Activated CD4-positive, alpha-beta T cell treated with anti-CD3 and anti-CD28 coated beads for 24 hours (primary cell): ENCODE results near the gene CD300LF.

Experiments
- DNase-seq, 2 donors: peaks; one replicate each; pipeline ENCODE4 v3.0.0-alpha.2; 2020; ENCODE audit warnings: low read depth in 2 of 2

CD300LF gene

DNA sequence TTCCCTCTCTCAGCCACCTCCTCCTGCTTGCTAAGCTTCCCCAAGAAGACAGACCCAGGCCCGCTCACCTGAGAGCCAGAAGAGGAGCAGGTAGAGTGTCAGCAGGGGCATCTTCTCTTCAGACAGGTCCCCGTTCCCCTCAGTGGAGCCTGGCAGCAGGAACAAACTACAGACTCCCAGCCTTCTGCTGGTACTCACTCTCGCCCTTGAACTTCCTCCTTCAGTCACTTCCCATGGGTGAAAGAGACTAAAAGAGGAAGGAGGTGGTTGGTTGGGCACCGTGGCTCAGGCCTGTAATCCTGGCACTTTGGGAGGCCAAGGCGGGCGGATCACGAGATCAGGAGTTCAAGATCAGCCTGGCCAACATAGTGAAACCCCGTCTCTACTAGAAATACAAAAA lies at the start of gene CD300LF:
TSS of gene CD300LF (minus strand) at position 168 of the 400 bp plus-strand sequence. CDS start at position 111, 57 bp downstream.
- DNase-seq, result no peak

DNA sequence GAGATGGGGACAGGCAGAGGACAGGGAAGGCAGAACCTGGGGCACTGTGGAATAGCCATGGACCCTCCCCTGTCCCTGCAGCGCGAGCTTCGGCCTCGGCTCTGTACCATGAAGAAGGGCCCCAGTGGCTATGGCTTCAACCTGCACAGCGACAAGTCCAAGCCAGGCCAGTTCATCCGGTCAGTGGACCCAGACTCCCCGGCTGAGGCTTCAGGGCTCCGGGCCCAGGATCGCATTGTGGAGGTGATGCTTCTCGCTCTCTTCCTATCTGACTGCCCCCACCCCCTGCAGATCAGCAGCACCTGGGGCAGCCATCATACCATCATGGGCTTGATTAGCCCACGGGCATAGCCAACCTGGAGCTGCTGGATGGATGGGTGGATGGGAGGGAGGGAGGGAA lies 49.2 kb upstream of the CD300LF start:
- DNase-seq, result no peak

DNA sequence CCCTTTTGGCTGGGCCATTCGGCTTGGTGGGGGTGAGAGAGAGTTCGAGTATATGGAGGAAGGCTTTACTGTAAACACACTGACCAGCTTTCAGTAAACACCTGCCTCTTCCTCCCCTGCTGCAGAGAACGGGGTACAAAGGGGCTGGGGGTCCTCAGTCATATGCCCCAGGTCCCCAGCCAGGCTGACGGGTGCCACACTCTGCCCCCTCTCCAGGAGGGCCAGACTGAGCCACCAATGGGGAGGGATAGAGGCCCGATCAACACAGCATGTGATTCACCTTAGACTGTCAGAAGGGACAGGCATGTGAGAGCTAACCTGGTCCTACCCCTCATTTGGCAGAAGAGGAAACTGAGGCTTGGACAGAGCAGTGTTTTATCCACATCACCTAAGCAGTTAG lies 48.7 kb upstream of the CD300LF start:
- no peak for DNase-seq

DNA sequence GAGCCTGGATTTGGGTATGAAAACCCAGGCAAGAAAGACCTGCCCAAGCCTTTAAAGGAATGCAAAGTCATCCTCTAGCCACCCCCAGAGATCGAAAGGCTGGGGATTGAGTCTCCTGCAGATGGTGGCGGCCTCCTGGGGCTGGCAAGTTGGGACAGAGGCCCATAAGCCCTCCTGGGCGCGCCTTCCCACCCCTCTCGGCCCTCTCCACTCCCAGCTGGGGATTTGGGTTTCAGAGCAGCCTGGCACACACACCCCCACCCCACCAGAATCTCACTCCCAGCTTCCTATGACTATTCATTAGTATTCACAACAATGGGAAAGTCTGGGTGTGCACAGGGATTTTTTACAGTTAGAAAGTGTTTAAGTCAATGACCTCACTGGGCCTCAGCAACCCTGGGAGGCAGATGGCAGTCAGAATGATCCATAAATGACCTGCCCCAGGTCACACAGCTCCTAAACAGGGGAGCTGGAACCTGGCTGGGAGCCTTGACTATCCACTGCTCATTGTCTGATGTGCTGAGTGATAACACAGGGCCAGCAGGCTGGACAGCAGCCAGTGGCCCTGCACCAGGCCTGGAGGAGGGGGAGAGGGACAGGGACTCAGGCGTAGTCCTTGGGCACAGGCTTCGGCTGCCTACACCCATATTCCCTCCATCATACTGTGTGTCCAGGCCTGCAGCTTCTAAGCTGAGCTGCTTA lies 47.8 kb upstream of the CD300LF start:
- DNase-seq, result no peak

DNA sequence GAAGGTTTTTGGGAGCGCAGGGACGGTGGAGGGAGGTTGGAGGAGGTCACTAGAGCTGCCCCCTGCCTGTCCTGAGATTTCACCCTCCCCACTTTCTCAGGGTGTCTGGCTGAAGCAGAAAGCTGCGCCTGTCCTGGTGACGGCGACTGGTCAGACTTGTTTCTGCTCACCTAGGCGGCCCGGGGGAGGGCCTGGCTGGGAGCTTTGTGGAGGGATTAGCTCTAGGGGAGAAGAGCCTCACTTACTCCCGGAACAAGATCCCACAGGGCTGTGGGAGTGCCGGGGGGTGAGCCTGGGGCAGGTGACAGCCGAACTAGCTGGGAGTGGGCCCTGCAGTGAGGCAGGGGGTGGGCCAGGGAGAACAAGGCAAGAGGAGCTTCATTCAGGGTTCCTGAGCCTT lies 47.2 kb upstream of the CD300LF start:
- no peak for DNase-seq

DNA sequence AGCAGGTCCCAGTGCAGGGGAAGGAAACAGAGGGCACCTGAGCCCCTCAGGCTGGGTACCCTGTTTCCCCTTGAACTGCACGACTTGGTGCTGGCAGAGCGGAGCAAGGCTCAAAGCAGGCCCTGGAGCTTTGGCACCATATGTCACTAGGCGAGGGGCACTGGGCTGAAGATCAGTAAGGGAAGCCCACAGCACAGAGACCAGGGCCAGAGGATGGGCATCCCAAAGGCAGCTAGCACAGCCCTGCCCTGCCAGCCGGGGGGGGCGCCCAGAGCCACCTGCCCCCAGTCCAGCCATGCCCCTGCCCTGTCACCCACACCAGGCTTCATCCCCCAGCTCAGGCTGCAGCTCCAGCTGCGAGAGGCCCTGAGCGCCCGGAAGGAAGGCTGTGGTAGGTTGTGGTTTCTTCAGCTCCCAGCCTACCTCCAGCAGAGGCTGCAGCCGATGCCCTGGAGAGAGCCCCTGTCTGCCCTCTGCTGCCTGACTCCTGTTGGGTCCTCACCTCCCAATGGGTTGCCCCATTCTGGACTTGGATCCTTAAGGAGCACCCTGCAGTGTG lies 46.6 kb upstream of the CD300LF start:
- DNase-seq, result no peak

DNA sequence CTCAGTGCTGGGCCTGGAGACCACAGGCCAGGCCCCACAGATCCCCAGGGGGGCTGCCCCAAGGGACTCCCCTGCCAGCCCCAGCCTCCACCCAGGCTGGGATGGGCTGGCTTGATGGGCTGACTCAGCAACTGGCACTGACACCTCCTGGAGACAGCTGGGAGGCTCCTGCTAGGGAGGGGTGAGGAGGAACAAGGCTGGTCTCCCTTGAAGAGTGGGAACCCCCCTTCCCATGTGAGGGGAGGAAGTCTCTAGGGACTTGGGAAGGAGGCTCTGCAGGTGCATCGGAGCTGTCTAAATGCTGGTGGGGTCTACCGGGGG lies 46.1 kb upstream of the CD300LF start:
- no peak for DNase-seq

DNA sequence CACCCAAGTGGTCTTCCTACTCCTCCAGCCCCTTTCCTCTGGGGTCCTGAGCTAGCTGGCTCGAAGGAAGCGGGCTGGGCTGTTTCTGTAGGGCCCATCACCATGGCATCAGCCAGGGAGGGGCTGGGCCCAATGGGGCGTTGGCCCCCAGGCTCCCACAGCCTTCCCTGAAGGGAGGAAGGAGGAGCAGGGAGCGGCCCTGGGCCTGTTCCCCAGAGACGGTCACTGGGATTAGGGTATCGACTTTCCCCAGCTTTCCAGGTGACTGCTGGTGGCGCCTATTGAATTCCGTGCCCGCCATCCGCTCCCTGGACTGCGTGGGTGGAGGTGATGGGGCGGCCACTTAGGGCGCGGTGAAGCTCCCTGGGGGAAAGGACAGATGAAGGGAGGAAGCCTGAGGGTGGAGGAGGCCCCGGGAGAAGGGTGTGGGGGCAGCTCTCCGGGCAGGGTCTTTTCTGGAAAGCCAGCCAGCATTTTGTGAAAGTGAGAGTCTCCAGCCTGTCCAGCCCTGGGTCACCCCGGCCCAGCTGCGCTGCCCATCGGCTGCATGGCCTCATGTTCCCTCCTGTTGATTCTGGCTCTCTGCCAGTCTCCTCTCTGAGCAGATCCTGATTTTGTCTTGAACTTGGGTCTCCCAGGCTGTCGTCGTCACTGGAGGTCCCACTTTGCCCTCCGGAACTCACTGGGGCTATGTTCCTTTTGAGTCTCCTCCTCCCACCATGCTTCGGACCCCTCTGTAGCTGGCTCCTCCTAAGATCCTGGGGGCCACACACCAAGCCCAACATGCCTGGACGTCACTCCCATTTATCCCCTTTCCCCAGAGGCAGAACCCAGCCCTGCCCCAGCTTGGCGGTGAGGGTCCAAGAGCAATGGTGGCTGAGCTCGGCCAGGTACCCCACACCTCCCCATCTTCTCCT lies 45.5 kb upstream of the CD300LF start:
- DNase-seq, result no peak

DNA sequence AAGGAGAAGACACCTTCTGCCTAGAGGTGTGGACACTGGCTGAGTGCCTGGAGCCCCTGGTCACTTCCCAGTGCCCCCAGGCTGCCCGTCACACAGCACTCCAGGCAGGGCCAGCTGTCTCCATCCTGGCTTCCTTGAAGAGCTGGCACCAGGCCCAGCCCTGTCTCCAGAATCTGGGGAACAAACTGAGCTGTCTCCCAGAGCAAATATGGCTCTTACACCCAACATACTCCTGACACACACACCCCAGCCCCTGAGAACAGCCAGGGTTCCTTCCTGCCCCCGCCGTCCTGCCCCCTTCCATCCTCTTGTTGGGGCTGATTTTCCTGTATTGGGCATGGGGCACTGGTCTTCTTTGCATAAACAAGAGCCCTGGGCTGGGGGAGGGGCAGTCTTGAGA lies 44.8 kb upstream of the CD300LF start:
- DNase-seq, result no peak

DNA sequence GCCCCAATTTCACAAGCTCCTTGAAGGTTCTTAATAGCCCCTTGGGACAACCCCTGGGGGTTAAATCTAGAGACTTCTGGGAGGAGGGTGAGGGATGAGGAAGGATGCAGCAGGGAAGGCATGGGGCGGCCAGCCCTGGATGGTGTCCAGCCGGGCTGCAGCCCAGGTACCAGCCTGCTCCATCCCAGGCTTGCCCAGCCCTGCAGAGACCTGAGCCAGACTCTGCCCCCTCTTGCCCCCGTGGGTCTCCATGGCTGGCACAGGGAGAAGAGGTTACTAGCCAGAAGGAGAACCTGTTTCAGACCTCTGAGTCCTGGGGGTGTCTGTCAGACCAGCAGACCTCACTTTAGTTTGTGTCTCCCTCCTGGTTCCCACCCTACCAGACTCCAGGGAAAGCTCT lies 44.2 kb upstream of the CD300LF start:
- DNase-seq, result no peak

DNA sequence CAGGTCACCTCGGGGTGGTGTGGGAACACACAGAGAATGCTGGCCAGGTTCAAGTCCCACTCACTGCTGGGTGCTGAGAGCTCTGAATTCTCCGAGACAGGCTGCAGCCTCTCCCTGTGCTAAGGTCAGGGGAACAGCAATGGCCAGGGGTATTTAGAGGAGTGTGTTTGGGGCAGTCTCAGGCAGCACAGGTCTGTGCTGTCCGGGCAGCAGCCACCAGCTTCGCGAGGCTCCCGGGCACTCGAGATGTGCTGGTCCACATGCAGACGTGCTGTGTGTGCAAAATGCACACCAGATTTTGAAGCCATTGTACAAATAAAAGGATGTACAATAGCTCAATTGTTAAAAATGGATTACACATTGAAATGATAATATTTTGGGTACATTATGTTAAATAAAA lies 42.8 kb upstream of the CD300LF start:
- no peak for DNase-seq

DNA sequence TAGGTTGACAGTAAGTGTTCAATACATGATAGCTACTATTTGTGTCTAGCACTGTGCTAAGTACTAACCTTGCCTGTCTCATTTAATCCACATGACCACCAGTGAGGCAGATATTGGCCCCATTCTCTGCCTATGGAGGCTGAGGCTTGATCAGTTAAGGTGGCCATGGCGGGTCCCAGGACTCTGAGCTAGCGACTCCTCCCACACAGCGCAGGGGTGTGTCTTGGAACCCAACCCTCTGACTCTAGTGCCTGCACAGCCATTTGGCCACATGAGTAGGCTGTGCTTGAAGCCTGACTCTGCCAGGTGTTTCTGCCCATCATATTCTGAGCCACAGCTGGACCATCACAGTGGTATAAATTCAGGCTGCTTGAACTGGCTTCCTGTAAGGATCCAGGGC lies 42.1 kb upstream of the CD300LF start:
- DNase-seq, result no peak

DNA sequence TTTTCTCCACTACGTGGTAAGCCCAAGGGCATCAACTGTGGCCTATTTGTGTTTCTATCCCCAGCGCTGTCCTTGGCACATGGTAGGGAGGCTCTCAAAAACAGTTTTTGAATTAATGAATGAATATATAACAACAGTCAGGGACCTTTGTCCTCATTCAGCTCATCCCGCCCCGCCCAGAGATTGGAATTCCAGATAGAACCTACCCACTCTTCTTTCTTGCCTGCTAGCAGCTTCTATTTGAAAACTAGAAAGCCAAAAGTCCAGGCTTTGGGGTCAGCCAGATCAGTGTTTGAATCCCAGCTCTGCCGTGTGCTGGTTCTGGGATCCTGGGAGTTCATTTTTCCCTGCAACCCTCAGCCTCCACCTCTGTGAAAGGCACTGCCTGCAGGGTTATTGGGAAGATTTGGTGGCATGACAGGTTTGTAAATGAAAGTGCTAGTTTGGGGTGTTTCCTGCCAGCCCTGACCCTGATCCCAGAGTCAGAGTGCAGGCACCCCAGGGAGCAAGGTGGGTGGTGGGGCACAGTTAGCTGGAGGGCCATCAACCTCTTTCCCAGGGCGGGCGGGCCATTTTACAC lies 40.2 kb upstream of the CD300LF start:
- DNase-seq, result no peak

DNA sequence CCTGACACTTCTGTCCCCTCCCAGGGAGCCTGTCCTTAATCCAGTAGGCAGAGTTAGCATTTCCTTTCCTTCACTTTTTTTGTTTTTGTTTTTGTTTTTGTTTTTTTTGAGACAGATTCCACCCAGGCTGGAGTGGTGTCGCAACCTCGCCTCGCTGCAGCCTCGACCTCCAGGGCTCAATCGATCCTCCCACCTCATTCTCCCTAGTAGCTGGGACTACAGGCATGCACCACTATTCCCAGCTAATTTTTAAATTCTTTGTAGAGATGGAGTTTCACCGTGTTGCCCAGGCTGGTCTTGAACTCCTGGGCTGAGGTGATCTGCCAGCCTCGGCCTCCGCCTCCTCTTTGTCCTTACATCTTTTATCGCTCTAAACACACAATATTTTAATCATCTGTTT lies 39.7 kb upstream of the CD300LF start:
- DNase-seq, result no peak

DNA sequence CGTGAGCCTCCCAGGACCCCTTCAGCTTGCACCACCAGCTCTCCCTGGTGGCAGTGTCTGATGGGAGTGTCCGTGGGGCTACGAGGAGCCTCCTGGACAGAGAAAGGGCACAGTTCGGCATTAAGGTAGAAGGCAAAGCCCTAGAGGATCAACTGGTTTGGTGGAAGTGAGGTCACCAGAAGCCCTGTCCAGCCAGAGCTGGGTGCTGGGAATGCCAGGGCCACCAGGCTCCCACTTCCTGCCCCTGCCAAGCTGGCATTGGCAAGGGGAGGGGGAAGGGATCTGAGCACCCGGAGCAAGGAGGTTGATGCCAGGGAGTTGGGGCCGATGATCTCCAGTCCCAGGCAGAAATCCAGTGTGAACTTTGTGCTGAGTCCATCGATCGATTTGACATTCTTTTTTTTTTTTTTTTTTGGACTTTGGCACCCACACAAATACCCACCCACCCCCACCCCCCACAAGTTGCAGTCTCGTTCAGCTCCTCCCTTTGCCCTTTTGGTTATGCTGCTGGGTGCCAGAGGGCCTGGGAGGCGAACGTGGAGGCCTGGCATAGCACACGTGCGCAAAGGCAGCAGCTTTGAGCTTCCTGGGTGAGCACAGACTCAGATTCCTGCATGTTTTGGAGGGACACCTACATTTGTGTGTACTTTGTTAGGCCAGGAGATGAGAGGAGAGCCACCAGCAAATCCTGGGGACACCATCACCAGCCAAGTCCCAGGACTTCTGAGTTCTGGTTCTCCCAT lies 37.8 kb upstream of the CD300LF start:
- no peak for DNase-seq

DNA sequence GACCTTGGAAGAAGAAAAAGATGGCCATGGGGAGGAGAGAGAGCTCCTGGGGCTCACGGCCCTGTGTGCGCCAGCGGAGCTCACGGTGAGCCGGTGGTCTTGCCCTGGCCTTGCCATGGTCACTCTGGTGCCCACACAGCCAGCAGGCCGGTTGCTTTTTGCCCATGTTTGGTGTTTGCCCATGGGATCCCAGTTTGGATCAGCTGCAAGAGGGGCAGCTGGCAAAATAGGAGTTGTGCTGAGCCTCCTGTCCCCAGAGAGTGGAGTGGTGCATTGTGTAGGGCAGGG lies 37.3 kb upstream of the CD300LF start:
- no peak for DNase-seq

DNA sequence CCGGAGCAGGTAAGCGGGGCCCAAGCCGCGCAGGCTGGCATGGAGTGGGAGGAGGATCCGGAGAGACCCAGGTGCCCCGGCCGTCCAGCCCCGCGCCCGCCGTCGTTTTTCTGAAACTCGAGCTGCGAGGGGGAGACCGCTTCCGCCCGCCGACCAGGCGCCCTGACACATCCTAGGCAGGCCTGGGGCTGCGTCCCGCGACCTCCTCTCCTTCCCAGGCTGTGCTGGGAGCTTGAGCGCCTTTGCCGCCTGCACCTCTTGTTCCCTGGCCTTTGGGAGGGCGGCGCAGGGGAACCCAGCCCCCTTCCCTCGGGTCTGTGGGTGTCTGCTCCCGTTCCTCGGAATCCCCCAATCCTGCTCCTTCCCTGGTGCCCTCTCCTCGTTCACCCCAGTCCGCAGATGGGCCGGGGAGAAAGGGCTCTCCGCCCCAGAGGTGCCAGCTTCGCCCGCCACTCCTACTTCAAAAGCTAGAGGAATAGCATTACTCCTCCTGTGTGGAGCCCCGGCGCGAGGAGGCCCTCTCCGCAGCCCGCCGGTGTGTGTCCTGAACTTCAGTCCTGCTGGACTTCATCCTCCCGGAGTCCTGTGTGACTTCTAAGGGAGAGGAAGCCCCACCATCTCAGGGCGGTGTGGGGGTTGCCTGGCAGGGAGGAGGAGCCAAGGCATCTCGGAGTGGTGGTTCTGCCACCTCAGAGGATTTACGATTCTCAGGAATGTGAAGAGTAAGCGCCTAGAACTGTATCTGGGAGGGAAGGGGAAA lies 36.7 kb upstream of the CD300LF start:
- no peak for DNase-seq

DNA sequence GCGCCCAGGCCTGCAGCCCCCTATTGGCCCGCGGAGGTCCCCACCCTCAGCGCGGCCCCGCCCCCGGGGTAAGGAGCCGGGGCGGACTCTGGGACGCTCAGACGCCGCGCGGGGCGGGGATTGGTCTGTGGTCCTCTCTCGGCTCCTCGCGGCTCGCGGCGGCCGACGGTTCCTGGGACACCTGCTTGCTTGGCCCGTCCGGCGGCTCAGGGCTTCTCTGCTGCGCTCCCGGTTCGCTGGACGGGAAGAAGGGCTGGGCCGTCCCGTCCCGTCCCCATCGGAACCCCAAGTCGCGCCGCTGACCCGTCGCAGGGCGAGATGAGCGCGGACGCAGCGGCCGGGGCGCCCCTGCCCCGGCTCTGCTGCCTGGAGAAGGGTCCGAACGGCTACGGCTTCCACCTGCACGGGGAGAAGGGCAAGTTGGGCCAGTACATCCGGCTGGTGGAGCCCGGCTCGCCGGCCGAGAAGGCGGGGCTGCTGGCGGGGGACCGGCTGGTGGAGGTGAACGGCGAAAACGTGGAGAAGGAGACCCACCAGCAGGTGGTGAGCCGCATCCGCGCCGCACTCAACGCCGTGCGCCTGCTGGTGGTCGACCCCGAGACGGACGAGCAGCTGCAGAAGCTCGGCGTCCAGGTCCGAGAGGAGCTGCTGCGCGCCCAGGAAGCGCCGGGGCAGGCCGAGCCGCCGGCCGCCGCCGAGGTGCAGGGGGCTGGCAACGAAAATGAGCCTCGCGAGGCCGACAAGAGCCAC lies 36.0 kb upstream of the CD300LF start, which contains the start of gene NHERF1:
TSS of gene NHERF1 (plus strand) at position 100 of the 750 bp plus-strand sequence. CDS start at position 319, 219 bp downstream.
- DNase-seq, result peak; percentile 91 to 93

DNA sequence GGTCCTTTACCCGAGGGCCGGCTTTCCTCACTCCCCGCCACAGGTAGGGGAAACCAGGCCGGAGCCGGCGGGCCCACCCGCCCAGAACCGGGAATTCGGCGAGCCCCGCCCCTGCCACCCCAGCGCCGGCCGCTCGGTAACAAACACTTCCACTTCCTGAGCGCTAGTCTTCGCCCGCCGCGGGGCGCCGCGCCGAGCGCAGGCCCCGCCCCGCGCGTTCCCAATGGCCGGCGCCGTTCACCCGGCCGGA lies 35.5 kb upstream of the CD300LF start:
- DNase-seq, result no peak

DNA sequence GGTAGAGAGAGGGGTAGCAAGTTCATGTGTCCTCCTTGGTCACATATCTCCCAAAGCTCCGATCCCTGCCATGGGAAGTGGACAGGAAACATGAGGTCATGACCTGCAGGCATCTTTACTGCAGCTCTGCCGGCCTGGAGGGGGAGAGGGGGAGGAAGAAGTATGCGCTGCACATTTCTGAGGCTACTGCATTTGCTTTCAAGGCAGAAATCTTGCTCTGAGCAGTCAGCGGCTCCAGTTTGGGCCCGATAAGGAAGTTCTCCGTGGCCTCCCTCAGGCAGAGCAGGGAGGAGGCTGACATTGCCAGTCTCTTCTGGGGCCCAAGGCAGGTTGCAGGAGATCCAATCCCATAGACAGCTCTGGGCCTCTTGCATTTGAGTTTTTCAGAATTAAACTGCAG lies 34.2 kb upstream of the CD300LF start:
- DNase-seq, result no peak

DNA sequence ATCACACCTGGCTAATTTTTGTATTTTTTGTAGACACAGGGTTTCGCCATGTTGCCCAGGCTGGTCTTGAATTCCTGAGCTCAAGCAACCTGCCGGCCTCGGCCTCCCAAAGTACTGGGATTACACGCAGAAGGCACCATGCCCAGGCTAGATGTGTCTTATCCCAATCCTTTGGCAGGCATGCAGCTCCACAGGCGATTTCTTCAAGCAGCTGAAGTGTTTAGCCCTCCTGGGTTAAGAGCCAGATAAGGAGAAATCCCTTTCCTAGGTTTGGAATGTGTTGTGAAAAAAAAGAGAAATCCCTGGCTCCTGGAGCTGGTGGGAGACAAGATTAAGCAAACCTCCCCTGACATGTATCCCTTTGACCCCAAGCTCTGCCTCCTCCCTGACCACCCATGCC lies 33.7 kb upstream of the CD300LF start:
- DNase-seq, result no peak
